Left lobe of liver (tissue), 2 donors: ENCODE measurements around the gene NUMA1. TPM values are rescaled to one million over a fixed set of nuclear protein-coding genes. Genes with fewer than 3 reads are reported as not detected.

Experiments used
- ATAC-seq: fragments of 200-7000 bp; cut with Tn5 transposase; one replicate; pipeline ENCODE4 v1.9.1; 2020; ENCODE audit warnings: mild to moderate bottlenecking, moderate library complexity
- DNase-seq: peaks from one replicate; pipeline ENCODE4 v3.0.0-alpha.2; 2020; ENCODE audit warnings: low spot score
- total RNA-seq: library from RNA; stranded (reverse); gene quantifications from one replicate; pipeline ENCODE4 v1.2.1, GENCODE V29; 2021
- donor health status: DM: no; HTN: no; CAD: no; lungs with moderate emphysema.
- donor health status: DM: no; HTN: yes; CAD: no.

NUMA1 gene
- 59.0 TPM for total RNA-seq

GRCh38 chr11:72080326-72081183 is at the start of gene NUMA1, which contains the start of gene LRRC51:
NUMA1 (minus strand) TSS chr11:72080542; CDS start chr11:72035943, 44,599 bp downstream.
LRRC51 (plus strand) TSS chr11:72080850; CDS start chr11:72089084, 8,234 bp downstream.
- DNase-seq: peak; percentile 100
- peak; percentile 95 for ATAC-seq

- DNase-seq (no peak), ATAC-seq (no peak)
These were observed 49.0 kb upstream of the NUMA1 start for GRCh38 chr11:72129381-72129780.

GRCh38 chr11:72127923-72128322 is 47.6 kb upstream of the NUMA1 start:
- ATAC-seq: no peak
- DNase-seq: no peak

- ATAC-seq: no peak
- no peak for DNase-seq
These were observed 45.6 kb upstream of the NUMA1 start for GRCh38 chr11:72125956-72126355.

GRCh38 chr11:72124046-72124445 is 43.7 kb upstream of the NUMA1 start:
- ATAC-seq (no peak), DNase-seq (no peak)

- DNase-seq (no peak), ATAC-seq (no peak)
These were observed 42.8 kb upstream of the NUMA1 start for GRCh38 chr11:72123117-72123653.

- ATAC-seq: no peak
- DNase-seq: no peak
These were observed 42.3 kb upstream of the NUMA1 start for GRCh38 chr11:72122607-72123006.

- ATAC-seq (no peak), DNase-seq (no peak)
These were observed 40.6 kb upstream of the NUMA1 start for GRCh38 chr11:72120930-72121329.

GRCh38 chr11:72119198-72119597 is 38.9 kb upstream of the NUMA1 start:
- no peak for ATAC-seq
- no peak for DNase-seq

- no peak for DNase-seq
- no peak for ATAC-seq
These were observed 35.8 kb upstream of the NUMA1 start for GRCh38 chr11:72116019-72116755.

GRCh38 chr11:72114570-72114969 is 34.2 kb upstream of the NUMA1 start:
- DNase-seq (no peak), ATAC-seq (no peak)

- DNase-seq: no peak
- no peak for ATAC-seq
These were observed 32.9 kb upstream of the NUMA1 start for GRCh38 chr11:72112978-72113808.

- DNase-seq (peak; percentile 99), ATAC-seq (peak; percentile 91)
These were observed 32.0 kb upstream of the NUMA1 start, which contains the start of gene ANAPC15 for GRCh38 chr11:72112143-72112977. ANAPC15 (minus strand) TSS chr11:72112695; CDS start chr11:72111276, 1,419 bp downstream.

- no peak for ATAC-seq
- DNase-seq: no peak
These were observed 31.2 kb upstream of the NUMA1 start for GRCh38 chr11:72111300-72112142.

GRCh38 chr11:72105888-72106287 is 25.5 kb upstream of the NUMA1 start, which contains the start of gene TOMT:
TOMT (plus strand) TSS chr11:72105924; CDS start chr11:72105952, 28 bp downstream.
- ATAC-seq (no peak), DNase-seq (no peak)

GRCh38 chr11:72103754-72104167 is 23.4 kb upstream of the NUMA1 start:
- DNase-seq (no peak), ATAC-seq (no peak)

GRCh38 chr11:72102946-72103753 is 22.8 kb upstream of the NUMA1 start, which contains the start of gene LAMTOR1:
LAMTOR1 (minus strand) TSS chr11:72103297; CDS start chr11:72103224, 73 bp downstream.
- DNase-seq (peak; percentile 99), ATAC-seq (peak; percentile 95)

GRCh38 chr11:72102631-72102945 is 22.2 kb upstream of the NUMA1 start:
- DNase-seq: no peak
- no peak for ATAC-seq
